Ovary (tissue), 9 donors: ENCODE measurements around the gene DCPS. TPM values are rescaled to one million over a fixed set of nuclear protein-coding genes. Genes with fewer than 3 reads are reported as not detected.
A peak's percentile ranks its signal among the peaks of the same experiment; 100 is the strongest.

Experiments
- DNase-seq, 5 donors: peaks; one replicate each; pipeline ENCODE4 v3.0.0-alpha.2; 2019 to 2020
- H3K27ac ChIP-seq, 2 donors: fragments of 200-600 bp; one replicate each; pipeline versions ENCODE4 v1.5.1 to v1.8.0; 2019 to 2022
- H3K27me3 ChIP-seq: fragments of 200-600 bp; one replicate; pipeline ENCODE4 v1.8.0; 2022
- H3K36me3 ChIP-seq: fragments of 200-600 bp; sonication (generic); one replicate; pipeline ENCODE4 v1.5.1; 2019
- H3K4me1 ChIP-seq: one replicate; pipeline ENCODE4 v1.8.1; 2013; ENCODE audit warnings: mild to moderate bottlenecking, moderate library complexity; ENCODE audit not compliant: insufficient read depth
- H3K4me3 ChIP-seq: fragments of 200-600 bp; sonication (generic); one replicate; pipeline ENCODE4 v1.5.1; 2017
- H3K9me3 ChIP-seq, 2 donors: fragments of 200-600 bp in 1 of 2; sonication (generic) in 1 of 2; one replicate each; pipeline versions ENCODE4 v1.5.1 to v1.8.1; 2013 to 2019; ENCODE audit warnings: mild to moderate bottlenecking in 1 of 2, moderate library complexity in 1 of 2
- EP300 ChIP-seq: sonication (generic); formaldehyde crosslinking; IDR thresholded peaks from one replicate; pipeline ENCODE4 v1.6.1; 2017; ENCODE audit warnings: antibody characterized with exemption
- POLR2A ChIP-seq: fragments of 450-650 bp; IDR thresholded peaks from one replicate; pipeline ENCODE4 v1.6.1; 2017; ENCODE audit warnings: antibody characterized with exemption, mild to moderate bottlenecking, moderate library complexity
- WGBS, 3 donors: extraction: QIAGEN DNeasy Blood & Tissue Kit in 1 of 3; methylation state at CpG; one replicate each; pipeline versions ENCODE4 v1.1.5 to v1.1.7; 2013 to 2017; 5-methylcytosine and 5-hydroxymethylcytosine counted together
- intact Hi-C, 4 donors: fragments of 100-400 bp; cut with DNase I; formaldehyde crosslinking; loops; one replicate each; pipeline versions ENCODE4 v1.11.0 to v1.15.1; 2022 to 2023
- polyA plus RNA-seq, 2 donors: library from polyadenylated mRNA; stranded (reverse); fragments of 200-250 nt in 1 of 2; fragments of 350-450 nt in 1 of 2; fragmentation: Illumina TruSeq in 1 of 2; extraction: RNeasy Lipid Tissue Mini Kit (QIAGEN cat#74804) in 1 of 2; gene quantifications; one replicate each; pipeline ENCODE4 v1.2.3, GENCODE V29; 2013 to 2014
- total RNA-seq, 7 donors: library from RNA; depleted of rRNA in 2 of 7; stranded (reverse); fragments of >200 nt in 2 of 7; fragmentation: NEBNext Ultra II Directional in 3 of 7; extraction: Animal tissue kit (Norgen Biotek cat#: 25700) in 3 of 7; gene quantifications; one replicate each; pipeline versions ENCODE4 v1.1.0 to v1.2.4, GENCODE V29; 2016 to 2023
- TF ChIP-seq, protein P1 (sequence below), 3 donors: fragments of 450-650 bp in 2 of 3; fragments of 200-600 bp in 1 of 3; IDR thresholded peaks; one replicate each; pipeline versions ENCODE4 v1.5.1 to v1.8.0; 2016 to 2022; ENCODE audit warnings: antibody characterized with exemption in 3 of 3, mild to moderate bottlenecking in 1 of 3
- donor health status: DM: no; HTN: no; CAD: no; lungs with moderate emphysema.
- donor health status: DM: no; HTN: no; CAD: no.
- donor health status: Bipolar disorder and iron deficiency.
- donor health status: DM: yes; HTN: yes; CAD: no.
- donor health status: DM: no; HTN: no; CAD: no.
- donor health status: DM: yes; HTN: yes; CAD: no.

Gene DCPS
- total and polyA plus RNA-seq, 9 donors, result 6.6 to 17.2 (median 13.5) TPM

DNA sequence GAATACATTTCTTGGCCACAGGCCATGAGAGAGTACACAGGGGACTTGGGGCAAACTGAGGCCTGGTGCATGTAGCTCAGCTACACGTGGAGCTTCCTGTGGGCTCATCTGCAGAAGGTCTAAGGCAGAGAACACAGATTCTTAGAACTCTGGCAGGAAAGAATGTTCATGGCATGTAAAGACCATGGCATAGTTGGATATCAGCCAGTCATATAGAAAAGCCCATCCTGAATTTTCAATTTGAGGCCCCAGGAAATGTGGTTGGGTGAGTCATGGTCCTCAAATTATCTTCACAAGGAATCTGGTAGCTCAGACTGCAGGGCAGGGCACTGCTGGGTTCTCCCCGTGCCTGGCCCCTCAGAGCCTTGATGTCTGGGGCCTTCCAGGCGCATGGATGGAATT is 37.9 kb downstream of the DCPS start:
- 84 to 87% (median 86%) methylated on average over 3 of the region's 3 CpGs for WGBS, 3 donors
- Histone ChIP-seq H3K4me1 (peaks cover 21% of the 10 kb centered on the region), H3K36me3 (no peaks in the 10 kb centered on the region), H3K9me3 (no peaks in the 10 kb centered on the region), H3K27ac (peak overlapping the region in 1 of 2 donors; percentile 0), H3K27me3 (no peaks in the 10 kb centered on the region), H3K4me3 (no peak overlapping the region)
- intact Hi-C loops, result no loop called here
- TF ChIP-seq, protein P1, sequence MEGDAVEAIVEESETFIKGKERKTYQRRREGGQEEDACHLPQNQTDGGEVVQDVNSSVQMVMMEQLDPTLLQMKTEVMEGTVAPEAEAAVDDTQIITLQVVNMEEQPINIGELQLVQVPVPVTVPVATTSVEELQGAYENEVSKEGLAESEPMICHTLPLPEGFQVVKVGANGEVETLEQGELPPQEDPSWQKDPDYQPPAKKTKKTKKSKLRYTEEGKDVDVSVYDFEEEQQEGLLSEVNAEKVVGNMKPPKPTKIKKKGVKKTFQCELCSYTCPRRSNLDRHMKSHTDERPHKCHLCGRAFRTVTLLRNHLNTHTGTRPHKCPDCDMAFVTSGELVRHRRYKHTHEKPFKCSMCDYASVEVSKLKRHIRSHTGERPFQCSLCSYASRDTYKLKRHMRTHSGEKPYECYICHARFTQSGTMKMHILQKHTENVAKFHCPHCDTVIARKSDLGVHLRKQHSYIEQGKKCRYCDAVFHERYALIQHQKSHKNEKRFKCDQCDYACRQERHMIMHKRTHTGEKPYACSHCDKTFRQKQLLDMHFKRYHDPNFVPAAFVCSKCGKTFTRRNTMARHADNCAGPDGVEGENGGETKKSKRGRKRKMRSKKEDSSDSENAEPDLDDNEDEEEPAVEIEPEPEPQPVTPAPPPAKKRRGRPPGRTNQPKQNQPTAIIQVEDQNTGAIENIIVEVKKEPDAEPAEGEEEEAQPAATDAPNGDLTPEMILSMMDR (IDR thresholded peaks at IDR 0.05), result no peak
- TF ChIP-seq POLR2A (no peak), EP300 (no peak)
- peak in 2 of 5 donors; percentile 10 to 26 for DNase-seq

GRCh38 chr11:126343051-126343450 is 39.2 kb downstream of the DCPS start:
- H3K27ac ChIP-seq, result peak overlapping the region in 1 of 2 donors; percentile 81
- peak in 3 of 5 donors; percentile 29 to 39 (median 38) for DNase-seq
- H3K27me3 ChIP-seq, result no peaks in the 10 kb centered on the region
- H3K36me3 ChIP-seq, result no peaks in the 10 kb centered on the region
- no peaks in the 10 kb centered on the region for H3K9me3 ChIP-seq
- TF ChIP-seq POLR2A, result no peak
- peaks cover 26% of the 10 kb centered on the region for H3K4me1 ChIP-seq
- WGBS, 3 donors, result 95 to 98% (median 95%) methylated on average over 16 of the region's 16 CpGs
- H3K4me3 ChIP-seq, result no peak overlapping the region
- intact Hi-C loops, result no loop called here

GRCh38 chr11:126344141-126345080 is 40.6 kb downstream of the DCPS start:
- no peak overlapping the region for H3K4me3 ChIP-seq
- H3K36me3 ChIP-seq, result no peaks in the 10 kb centered on the region
- H3K4me1 ChIP-seq, result peaks cover 37% of the 10 kb centered on the region
- H3K27me3 ChIP-seq, result no peaks in the 10 kb centered on the region
- no peak for TF ChIP-seq EP300
- TF ChIP-seq POLR2A, result no peak
- TF ChIP-seq, protein P1 (IDR thresholded peaks at IDR 0.05), result no peak
- H3K9me3 ChIP-seq, result no peaks in the 10 kb centered on the region
- peak overlapping the region; percentile 47 to 81 for H3K27ac ChIP-seq
- intact Hi-C loops, result no loop called here
- DNase-seq, result peak in 2 of 5 donors; percentile 37 to 44
- WGBS, 3 donors, result 75 to 83% (median 79%) methylated on average over 11 of the region's 11 CpGs

GRCh38 chr11:126345283-126345682 is 41.4 kb downstream of the DCPS start:
- TF ChIP-seq EP300, result no peak
- TF ChIP-seq, protein P1 (IDR thresholded peaks at IDR 0.05), result no peak
- no peak for TF ChIP-seq POLR2A
- Histone ChIP-seq H3K4me3 (no peak overlapping the region), H3K9me3 (no peaks in the 10 kb centered on the region), H3K27me3 (no peaks in the 10 kb centered on the region), H3K36me3 (no peaks in the 10 kb centered on the region), H3K27ac (peak overlapping the region; percentile 27 to 81), H3K4me1 (peaks cover 38% of the 10 kb centered on the region)
- intact Hi-C loops, result no loop called here
- peak in 2 of 5 donors; percentile 56 for DNase-seq
- 59 to 82% (median 72%) methylated on average over 16 of the region's 16 CpGs for WGBS, 3 donors
